Stomach smooth muscle (tissue), 2 donors: Measurements from ENCODE around the gene OR4M1.
"Not testable (repeated sequence)": the region's sequence is repeated elsewhere in the genome, so short reads cannot be mapped to it uniquely, and the experiment has no call there.

Experiments used
- H3K27ac ChIP-seq: one replicate; pipeline ENCODE4 v1.7.0; 2013; ENCODE audit warnings: mild to moderate bottlenecking, low read length, inconsistent platforms
- H3K27me3 ChIP-seq, 2 donors: one replicate each; pipeline ENCODE4 v1.7.0; 2013; ENCODE audit warnings: low read length in 2 of 2; ENCODE audit not compliant: insufficient read depth in 2 of 2, control insufficient read depth in 1 of 2
- H3K36me3 ChIP-seq, 2 donors: one replicate each; pipeline ENCODE4 v1.7.0; 2013; ENCODE audit warnings: low read length in 2 of 2; ENCODE audit not compliant: control insufficient read depth in 2 of 2, insufficient read depth in 2 of 2
- H3K4me1 ChIP-seq: one replicate; pipeline ENCODE4 v1.7.0; 2013; ENCODE audit warnings: low read length; ENCODE audit not compliant: control insufficient read depth, insufficient read depth
- H3K4me3 ChIP-seq, 2 donors: one replicate each; pipeline ENCODE4 v1.7.0; 2013; ENCODE audit warnings: low read length in 2 of 2
- H3K9ac ChIP-seq, 2 donors: one replicate each; pipeline ENCODE4 v1.7.0; 2013; ENCODE audit warnings: low read length in 2 of 2, mild to moderate bottlenecking in 1 of 2
- H3K9me3 ChIP-seq, 2 donors: one replicate each; pipeline ENCODE4 v1.7.0; 2013; ENCODE audit warnings: low read length in 2 of 2; ENCODE audit not compliant: control insufficient read depth in 2 of 2
- donor health status: healthy.
- donor health status: Pancreatic carcinoma.

OR4M1 gene

GRCh38 chr14:19773204-19773603, at the start of gene OR4M1:
OR4M1 (plus strand) TSS chr14:19773504; CDS start chr14:19780323, 6,819 bp downstream.
- not testable (repeated sequence) for H3K4me3 ChIP-seq, H3K36me3 ChIP-seq, H3K27ac ChIP-seq, H3K27me3 ChIP-seq, H3K9ac ChIP-seq, H3K4me1 ChIP-seq, H3K9me3 ChIP-seq

DNA sequence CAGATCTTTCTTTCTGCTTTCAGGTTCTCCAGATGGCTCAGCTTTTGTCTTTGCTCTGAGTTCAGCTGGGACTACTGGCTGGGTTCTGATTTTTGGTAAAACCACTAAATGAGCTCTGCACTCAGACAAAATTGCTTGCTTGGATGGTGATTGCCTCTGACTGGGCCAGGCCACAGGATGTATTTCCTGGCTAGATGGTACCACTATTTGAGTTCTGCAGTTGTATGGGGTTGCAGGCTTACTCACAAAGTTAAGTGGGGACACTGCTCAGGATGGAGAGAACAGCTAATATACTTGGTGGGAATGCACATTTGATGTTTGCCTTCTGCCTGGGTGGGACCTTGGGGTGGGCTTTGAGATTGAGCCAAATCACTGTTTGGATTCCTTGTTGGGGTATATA, 43.9 kb upstream of the OR4M1 start:
- H3K4me3 ChIP-seq: no peak overlapping the region
- H3K27me3 ChIP-seq: no peaks in the 10 kb centered on the region
- no peaks in the 10 kb centered on the region for H3K36me3 ChIP-seq
- no peak overlapping the region for H3K9ac ChIP-seq
- H3K4me1 ChIP-seq: no peaks in the 10 kb centered on the region
- peaks cover 8 to 23% of the 10 kb centered on the region in 2 donors for H3K9me3 ChIP-seq
- no peak overlapping the region for H3K27ac ChIP-seq

- Histone ChIP-seq H3K36me3 (no peaks in the 10 kb centered on the region), H3K4me3 (no peak overlapping the region), H3K9me3 (peaks cover 8 to 23% of the 10 kb centered on the region in 2 donors), H3K27ac (no peak overlapping the region), H3K4me1 (no peaks in the 10 kb centered on the region), H3K27me3 (no peaks in the 10 kb centered on the region), H3K9ac (no peak overlapping the region)
These were observed 43.5 kb upstream of the OR4M1 start for GRCh38 chr14:19729763-19730162.

- not testable (repeated sequence) for H3K4me1 ChIP-seq, H3K4me3 ChIP-seq
- peaks cover 8 to 12% of the 10 kb centered on the region in 2 donors for H3K9me3 ChIP-seq
These were observed 39.4 kb upstream of the OR4M1 start for GRCh38 chr14:19733893-19734292.

DNA sequence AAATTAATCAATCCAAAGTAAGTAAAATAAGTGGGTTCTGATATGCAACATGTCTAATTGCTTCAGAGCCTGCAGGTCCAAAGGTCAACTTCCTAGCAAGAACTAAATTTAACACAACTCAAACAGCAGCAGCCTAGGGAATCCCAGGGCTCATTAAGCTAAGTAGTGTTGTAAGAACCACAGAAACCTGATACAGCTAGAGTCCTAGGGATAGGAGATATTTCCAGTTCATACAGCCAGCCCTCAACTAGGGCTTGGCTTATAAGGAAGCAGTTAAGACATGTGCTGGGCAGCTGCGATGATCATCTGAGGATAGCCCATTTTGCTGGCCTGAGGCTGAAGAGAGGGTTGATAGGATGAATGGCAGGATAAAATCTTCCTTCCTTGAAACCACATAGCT, 30.0 kb upstream of the OR4M1 start, which contains the start of gene OR4Q3:
Gene OR4Q3, plus strand, starts transcription at position 316 of the 400 bp plus-strand sequence.
- H3K4me1 ChIP-seq: no peaks in the 10 kb centered on the region

More at GRCh38 chr14:19733893-19734292, 39.4 kb upstream of the OR4M1 start:
- H3K27ac ChIP-seq, H3K9ac ChIP-seq, H3K36me3 ChIP-seq, H3K27me3 ChIP-seq: not testable (repeated sequence)

DNA sequence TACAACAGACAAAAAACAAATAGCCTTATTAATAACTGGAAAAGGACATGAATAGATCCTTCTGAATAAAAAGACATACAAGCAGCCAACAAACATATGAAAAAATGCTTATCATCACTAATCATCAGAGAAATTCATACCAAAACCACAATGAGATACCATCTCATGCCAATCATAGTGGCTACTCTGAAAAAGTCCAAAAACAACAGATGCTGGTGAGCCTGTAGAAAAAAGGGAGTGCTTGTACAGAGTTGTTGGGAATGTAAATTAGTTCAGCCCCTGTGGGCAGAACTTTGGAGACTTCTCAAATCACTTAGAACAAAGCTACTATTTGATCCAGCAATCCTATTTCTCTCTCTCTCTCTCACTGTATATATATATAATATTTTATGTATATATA, 21.0 kb upstream of the OR4M1 start:
- H3K27ac ChIP-seq, H3K4me3 ChIP-seq, H3K36me3 ChIP-seq, H3K9ac ChIP-seq, H3K4me1 ChIP-seq, H3K27me3 ChIP-seq, H3K9me3 ChIP-seq: not testable (repeated sequence)

More for the DNA sequence above, 30.0 kb upstream of the OR4M1 start, which contains the start of gene OR4Q3:
- no peak within 1 kb of the TSS for H3K4me3 ChIP-seq
- H3K9ac ChIP-seq: no peak within 1 kb of the TSS
- H3K27me3 ChIP-seq: no peaks in the 10 kb centered on the region
- peaks cover 0 to 3% of the 10 kb centered on the region in 2 donors for H3K9me3 ChIP-seq
- H3K36me3 ChIP-seq: no peaks in the 10 kb centered on the region
- no peak within 1 kb of the TSS for H3K27ac ChIP-seq

DNA sequence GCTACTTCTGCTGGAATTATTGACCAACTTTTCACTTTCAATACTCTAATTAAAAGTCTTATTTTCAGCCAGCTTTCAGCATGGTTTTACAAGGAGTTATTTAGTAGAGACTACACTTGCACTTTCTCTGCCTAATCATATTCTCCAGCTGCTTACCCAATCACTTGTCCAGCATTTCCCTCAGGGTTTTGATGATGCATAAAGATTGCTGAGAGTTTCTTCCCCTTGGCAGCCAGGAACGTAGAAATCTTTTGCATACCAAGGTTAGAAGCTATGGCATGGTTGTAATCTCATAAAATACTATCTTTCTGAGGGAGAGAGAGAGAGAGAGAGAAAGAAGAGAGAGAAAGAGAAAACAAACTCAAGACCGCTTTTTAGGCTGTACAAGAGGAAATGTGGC, 19.1 kb upstream of the OR4M1 start:
- H3K27me3 ChIP-seq: no peaks in the 10 kb centered on the region
- H3K4me3 ChIP-seq: no peak overlapping the region
- H3K36me3 ChIP-seq: no peaks in the 10 kb centered on the region
- H3K27ac ChIP-seq: no peak overlapping the region
- H3K9ac ChIP-seq: no peak overlapping the region
- no peaks in the 10 kb centered on the region for H3K4me1 ChIP-seq
- H3K9me3 ChIP-seq: no peaks in the 10 kb centered on the region

DNA sequence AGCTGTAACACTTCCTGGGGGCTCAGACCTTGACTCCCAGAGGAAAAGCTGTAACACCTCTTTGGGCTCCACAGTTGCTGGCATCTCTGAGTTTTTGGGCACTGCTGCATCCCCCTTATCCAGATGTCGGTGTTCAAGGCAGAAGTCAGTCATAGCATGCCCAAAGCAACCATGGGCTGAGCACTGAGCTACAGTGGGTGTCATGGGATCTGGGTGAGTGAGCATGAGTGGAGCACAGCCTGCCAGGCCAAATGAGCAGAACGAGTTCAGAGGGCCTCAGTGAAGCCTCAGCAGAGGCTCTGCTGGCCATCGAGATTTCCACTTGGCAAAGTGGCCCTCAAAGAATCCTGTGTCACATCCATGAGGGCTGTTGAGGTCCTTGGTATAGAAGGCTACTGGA, 1.8 kb upstream of the OR4M1 start:
- not testable (repeated sequence) for H3K27ac ChIP-seq, H3K36me3 ChIP-seq, H3K9me3 ChIP-seq, H3K4me3 ChIP-seq, H3K27me3 ChIP-seq, H3K9ac ChIP-seq, H3K4me1 ChIP-seq

- H3K4me1 ChIP-seq: no peaks in the 10 kb centered on the region
- peaks cover 3 to 5% of the 10 kb centered on the region in 2 donors for H3K9me3 ChIP-seq
- no peak overlapping the region for H3K4me3 ChIP-seq
- H3K36me3 ChIP-seq: no peaks in the 10 kb centered on the region
- no peaks in the 10 kb centered on the region for H3K27me3 ChIP-seq
- H3K27ac ChIP-seq: no peak overlapping the region
- H3K9ac ChIP-seq: no peak overlapping the region
These were observed 1.3 kb upstream of the OR4M1 start for GRCh38 chr14:19771895-19772430.

DNA sequence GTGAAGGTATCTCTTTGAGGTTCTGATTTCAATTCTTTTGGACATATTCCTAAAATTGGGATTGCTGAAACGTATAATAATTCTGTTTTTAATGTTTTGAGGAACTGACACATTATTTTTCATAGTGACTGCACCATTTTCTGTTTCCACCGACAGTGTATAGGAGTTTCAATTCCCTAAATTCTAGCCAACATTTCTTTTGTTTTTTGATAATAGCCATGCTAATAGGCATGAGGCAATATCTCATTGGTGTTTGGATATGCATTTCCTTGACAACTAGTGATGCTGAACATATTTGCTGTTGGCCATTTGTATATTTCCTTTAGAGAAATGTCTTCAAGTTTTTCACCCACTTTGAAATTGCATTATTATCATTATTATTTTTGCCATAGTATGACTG, 850 bp upstream of the OR4M1 start:
- H3K27me3 ChIP-seq, H3K4me1 ChIP-seq, H3K9ac ChIP-seq, H3K4me3 ChIP-seq, H3K27ac ChIP-seq, H3K36me3 ChIP-seq, H3K9me3 ChIP-seq: not testable (repeated sequence)

- H3K27me3 ChIP-seq: no peaks in the 10 kb centered on the region
- peaks cover 3 to 5% of the 10 kb centered on the region in 2 donors for H3K9me3 ChIP-seq
- no peak overlapping the region for H3K4me3 ChIP-seq
- no peak overlapping the region for H3K9ac ChIP-seq
- no peaks in the 10 kb centered on the region for H3K36me3 ChIP-seq
- H3K27ac ChIP-seq: no peak overlapping the region
- H3K4me1 ChIP-seq: no peaks in the 10 kb centered on the region
These were observed 2.3 kb downstream of the OR4M1 start for GRCh38 chr14:19775587-19775986.
